ENCODE results near the gene AEBP2.
"Not testable (repeated sequence)": the region's sequence is repeated elsewhere in the genome, so short reads cannot be mapped to it uniquely, and the experiment has no call there.

AEBP2 gene, protein sequence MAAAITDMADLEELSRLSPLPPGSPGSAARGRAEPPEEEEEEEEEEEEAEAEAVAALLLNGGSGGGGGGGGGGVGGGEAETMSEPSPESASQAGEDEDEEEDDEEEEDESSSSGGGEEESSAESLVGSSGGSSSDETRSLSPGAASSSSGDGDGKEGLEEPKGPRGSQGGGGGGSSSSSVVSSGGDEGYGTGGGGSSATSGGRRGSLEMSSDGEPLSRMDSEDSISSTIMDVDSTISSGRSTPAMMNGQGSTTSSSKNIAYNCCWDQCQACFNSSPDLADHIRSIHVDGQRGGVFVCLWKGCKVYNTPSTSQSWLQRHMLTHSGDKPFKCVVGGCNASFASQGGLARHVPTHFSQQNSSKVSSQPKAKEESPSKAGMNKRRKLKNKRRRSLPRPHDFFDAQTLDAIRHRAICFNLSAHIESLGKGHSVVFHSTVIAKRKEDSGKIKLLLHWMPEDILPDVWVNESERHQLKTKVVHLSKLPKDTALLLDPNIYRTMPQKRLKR

DNA sequence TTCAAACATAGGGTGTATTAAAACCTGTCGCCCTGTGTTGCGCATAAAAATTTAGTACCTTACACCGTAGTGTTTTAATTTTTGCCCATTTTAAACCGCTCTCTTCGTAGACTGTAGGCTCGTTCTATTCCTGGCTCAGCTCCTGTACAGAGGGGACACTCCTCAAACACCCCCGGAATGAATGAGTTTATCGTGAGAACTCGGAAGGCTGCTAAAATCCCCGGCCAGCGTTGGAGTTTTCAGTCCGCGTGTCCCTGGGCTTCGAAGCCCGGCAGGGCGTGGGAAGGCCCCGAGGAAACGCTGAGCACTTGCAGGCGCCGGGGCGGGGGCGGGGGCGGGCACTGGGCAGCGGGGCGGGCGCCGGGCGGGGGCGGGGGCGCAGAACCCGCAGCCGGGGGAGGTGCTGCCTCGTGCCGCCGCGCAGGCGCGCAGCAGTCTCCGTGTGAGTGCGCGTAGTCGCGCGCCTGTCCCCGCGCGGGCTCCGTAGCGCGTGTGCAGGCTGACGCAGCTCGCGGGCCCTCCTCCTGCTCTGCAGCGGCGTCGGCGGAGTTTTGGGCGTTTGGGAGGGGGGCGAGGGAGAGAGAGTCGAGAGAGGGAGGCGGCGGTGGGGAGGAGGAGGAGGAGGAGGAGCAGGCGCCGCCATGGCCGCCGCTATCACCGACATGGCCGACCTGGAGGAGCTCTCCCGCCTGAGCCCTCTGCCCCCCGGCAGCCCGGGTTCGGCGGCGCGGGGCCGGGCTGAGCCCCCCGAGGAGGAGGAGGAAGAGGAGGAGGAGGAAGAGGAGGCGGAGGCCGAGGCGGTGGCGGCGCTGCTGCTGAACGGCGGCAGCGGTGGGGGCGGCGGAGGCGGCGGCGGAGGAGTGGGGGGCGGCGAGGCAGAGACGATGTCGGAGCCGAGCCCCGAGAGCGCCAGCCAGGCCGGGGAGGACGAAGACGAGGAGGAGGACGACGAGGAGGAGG lies at the start of gene AEBP2:
Gene AEBP2 (plus strand): TSS at position 434 of the 960 bp plus-strand sequence. CDS start 208 bp downstream, at position 642.
- peak within 1 kb of the TSS; percentile 98 for H3K27ac Mint-ChIP-seq
- intact Hi-C loops (cut with micrococcal nuclease) = loop anchor here (2.0 kb wide), 1 partner anchor 43 kb away; no protein-coding TSS in a partner anchor
- H3K9me3 Mint-ChIP-seq = peaks cover 8% of the 10 kb centered on the region
- H3K36me3 Mint-ChIP-seq (ENCODE audit: low read depth) = peaks cover 34% of the 10 kb centered on the region
- H3K27me3 Mint-ChIP-seq = peaks cover 3% of the 10 kb centered on the region
- peak within 1 kb of the TSS; percentile 99 for H3K4me3 Mint-ChIP-seq
- H3K4me1 Mint-ChIP-seq (ENCODE audit: low read depth) = peaks cover 1% of the 10 kb centered on the region

DNA sequence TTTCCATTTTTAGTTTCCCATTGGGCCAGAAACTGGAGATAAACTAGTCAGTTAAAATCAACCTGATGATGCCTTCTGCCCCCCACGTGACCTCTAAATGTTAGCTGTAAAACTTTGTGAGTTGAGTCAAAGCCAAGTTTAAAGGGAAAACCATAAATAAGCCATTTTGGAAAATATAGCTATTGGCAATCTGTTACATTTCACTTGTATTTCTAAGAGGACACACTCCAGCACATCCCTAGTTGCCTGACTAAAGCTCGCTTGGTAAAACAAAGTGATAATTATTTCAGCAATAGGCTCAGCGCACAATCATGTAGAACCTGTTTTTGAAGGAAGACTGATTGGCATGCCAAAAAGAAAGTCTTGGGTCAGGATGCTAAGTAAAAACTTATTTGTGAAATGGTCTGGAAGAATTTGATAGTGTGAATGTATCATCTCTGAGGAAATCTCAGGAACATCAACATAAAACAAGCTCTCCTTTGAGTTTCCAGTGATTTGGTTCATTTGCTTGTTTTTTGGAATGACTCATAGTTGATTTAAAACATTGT lies 49.2 kb upstream of the AEBP2 start:
- no peaks in the 10 kb centered on the region for H3K27me3 Mint-ChIP-seq
- no peaks in the 10 kb centered on the region for H3K36me3 Mint-ChIP-seq (ENCODE audit: low read depth)
- H3K27ac Mint-ChIP-seq = no peak overlapping the region
- H3K4me3 Mint-ChIP-seq = no peak overlapping the region
- intact Hi-C loops (cut with micrococcal nuclease) = no loop called here
- no peaks in the 10 kb centered on the region for H3K9me3 Mint-ChIP-seq
- no peaks in the 10 kb centered on the region for H3K4me1 Mint-ChIP-seq (ENCODE audit: low read depth)

DNA sequence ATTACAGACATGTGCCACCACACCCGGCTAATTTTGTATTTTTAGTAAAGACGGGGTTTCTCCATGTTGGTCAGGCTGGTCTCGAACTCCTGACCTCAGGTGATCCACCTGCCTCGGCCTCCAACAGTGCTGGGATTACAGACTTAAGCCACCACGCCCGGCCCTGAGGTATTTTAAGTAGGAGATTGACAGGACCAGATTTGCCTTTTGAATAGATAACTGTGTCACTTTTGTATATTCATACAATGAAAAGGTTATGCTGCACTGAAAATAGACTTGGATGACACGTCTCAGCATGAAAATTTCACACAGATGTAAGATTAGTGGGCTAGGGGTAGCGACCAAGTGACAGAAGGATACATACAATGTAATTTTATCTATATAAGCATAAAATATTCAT lies 46.6 kb upstream of the AEBP2 start:
- H3K4me1 Mint-ChIP-seq (ENCODE audit: low read depth); H3K4me3 Mint-ChIP-seq; H3K36me3 Mint-ChIP-seq (ENCODE audit: low read depth); H3K27me3 Mint-ChIP-seq; intact Hi-C loops (cut with micrococcal nuclease); H3K27ac Mint-ChIP-seq; H3K9me3 Mint-ChIP-seq: not testable (repeated sequence)

DNA sequence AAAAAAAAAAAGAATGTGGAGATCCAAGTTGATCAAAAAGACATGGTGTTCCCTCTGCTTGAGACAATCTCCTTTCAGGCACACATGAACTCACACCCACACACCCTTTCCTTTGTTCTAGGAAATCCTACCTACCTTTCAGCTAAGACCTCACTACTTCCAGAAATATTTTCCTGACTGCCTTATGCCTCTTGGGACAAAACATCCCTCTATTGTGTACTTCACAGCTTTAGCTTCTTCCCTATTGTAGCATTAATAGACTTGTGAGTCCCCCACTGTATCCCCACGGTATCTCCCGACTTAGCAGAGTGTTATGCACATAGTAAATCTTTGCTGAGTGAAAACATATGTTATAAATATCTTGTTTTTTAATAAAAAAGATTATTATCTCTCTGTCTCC lies 44.9 kb upstream of the AEBP2 start:
- no peak overlapping the region for H3K4me3 Mint-ChIP-seq
- intact Hi-C loops (cut with micrococcal nuclease) = no loop called here

DNA sequence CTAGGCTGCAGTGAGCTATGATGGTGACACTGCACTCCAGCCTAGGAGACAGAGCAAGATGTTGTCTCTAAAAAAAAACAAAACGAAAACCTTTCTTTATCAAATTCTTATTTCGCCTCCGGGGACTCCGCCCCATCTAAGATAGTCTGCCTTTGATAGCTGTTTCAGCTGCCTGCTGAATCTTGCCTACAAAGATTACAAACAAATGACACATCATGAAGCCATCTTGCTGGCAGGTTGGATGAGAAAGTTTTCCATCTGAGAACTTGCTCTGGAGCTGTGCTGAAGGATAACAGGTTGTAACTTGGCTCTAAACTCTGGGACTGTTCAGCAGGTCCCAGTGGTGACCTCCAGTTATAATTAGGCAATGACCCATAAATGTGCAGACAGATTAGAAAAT lies 41.8 kb upstream of the AEBP2 start:
- H3K4me1 Mint-ChIP-seq (ENCODE audit: low read depth) = no peaks in the 10 kb centered on the region

More for the DNA sequence above, 44.9 kb upstream of the AEBP2 start:
- H3K36me3 Mint-ChIP-seq (ENCODE audit: low read depth) = no peaks in the 10 kb centered on the region
- no peaks in the 10 kb centered on the region for H3K27me3 Mint-ChIP-seq
- no peak overlapping the region for H3K27ac Mint-ChIP-seq
- no peaks in the 10 kb centered on the region for H3K4me1 Mint-ChIP-seq (ENCODE audit: low read depth)
- H3K9me3 Mint-ChIP-seq = no peaks in the 10 kb centered on the region

DNA sequence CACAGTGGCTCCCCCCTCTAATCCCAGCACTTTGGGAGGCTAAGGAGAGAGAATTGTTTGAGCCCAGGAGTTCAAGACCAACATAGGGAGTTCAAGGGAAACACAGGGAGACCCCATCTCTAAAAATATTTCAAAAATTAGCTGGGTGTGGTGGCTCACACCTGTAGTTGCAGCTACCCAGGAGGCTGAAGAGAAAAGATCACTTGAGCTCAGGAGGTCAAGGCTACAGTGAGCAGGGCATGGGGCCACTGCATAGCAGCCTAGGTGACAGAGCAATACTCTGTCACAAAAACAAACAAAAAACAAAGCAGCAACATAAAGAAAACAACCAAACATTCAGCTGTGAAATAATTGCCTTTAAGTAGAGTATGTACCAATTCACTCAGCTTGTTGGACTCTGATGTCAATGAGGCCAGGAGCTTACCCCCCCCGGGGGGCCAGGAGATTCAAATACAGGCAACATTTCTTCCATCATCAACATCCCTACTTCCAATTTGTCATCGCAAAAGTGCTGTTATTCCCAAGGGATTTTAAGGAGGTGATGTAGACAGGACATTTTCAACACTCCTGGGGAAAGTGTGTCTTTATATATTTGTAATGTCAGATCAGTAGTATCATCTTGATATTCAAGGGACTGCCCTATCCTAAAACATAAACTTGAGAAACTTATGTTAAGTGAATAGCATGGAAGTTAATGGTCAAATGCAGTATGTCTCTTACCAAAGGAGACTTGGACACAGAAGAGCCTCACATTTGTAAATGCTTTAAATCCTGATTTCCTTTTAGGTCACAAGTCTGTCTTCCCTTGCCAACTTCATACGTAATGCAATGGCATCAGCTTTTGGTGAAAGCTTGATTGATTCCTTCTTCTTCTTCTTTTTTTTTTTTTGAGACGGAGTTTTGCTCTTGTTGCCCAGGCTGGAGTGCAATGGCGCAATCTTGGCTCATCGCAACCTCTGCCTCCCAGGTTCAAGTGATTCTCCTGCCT lies 40.6 kb upstream of the AEBP2 start:
- Mint-ChIP-seq H3K4me1 (ENCODE audit: low read depth) (no peaks in the 10 kb centered on the region), H3K27ac (no peak overlapping the region), H3K27me3 (no peaks in the 10 kb centered on the region), H3K9me3 (no peaks in the 10 kb centered on the region), H3K36me3 (ENCODE audit: low read depth) (no peaks in the 10 kb centered on the region), H3K4me3 (no peak overlapping the region)
- intact Hi-C loops (cut with micrococcal nuclease) = no loop called here

More for the DNA sequence above, 41.8 kb upstream of the AEBP2 start:
- intact Hi-C loops (cut with micrococcal nuclease) = no loop called here
- Mint-ChIP-seq H3K4me3 (no peak overlapping the region), H3K9me3 (no peaks in the 10 kb centered on the region), H3K27ac (no peak overlapping the region), H3K27me3 (no peaks in the 10 kb centered on the region), H3K36me3 (ENCODE audit: low read depth) (no peaks in the 10 kb centered on the region)

DNA sequence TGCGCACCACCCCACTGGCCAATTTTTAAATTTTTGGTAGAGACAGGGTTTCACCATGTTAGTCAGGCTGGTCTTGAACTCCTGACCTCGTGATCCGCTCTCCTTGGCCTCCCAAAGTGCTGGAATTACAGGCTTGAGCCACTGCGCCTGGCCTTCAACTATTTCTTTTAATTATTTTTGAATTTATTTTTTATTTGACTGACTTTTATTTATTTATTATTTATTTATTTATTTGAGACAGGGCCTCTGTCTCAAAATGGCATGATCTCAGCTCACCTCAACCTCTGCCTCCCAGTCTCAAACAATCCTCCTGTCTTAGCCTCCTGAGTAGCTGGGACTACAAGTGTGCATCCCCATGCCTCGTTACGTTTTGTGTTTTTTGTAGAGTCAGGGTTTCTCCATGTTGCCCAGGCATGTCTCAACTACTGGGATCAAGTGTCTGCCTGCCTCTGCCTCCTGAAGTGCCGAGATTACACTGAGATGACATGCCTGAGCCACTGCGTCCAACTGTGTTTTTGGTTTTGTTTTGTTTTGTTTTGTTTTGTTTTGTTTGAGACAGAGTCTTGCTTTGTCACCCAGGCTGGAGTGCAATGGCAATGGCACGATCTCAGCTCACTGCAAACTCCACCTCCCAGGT lies 38.5 kb upstream of the AEBP2 start:
- H3K4me3 Mint-ChIP-seq; H3K27ac Mint-ChIP-seq; H3K36me3 Mint-ChIP-seq (ENCODE audit: low read depth): not testable (repeated sequence)

DNA sequence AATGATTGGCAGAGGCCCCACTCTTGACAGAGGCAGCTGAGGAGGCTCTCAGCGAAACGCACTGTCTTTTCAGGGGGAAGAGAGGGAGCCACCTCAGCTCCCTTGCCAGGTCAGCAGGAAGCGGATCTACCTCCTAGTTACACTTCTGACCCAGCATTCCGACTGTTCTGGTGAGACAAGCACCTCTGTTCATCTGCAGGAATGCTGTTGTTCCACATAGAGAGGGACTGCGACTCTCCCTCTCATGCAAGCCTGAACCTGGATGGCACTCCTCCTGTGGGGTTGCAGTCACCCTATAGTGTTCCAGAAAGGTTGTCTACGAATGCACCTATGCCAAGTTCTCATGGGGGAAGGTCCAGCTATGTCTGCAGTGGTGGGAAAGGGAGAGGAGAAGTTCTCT lies 37.1 kb upstream of the AEBP2 start:
- no peak overlapping the region for H3K4me3 Mint-ChIP-seq
- peaks cover 9% of the 10 kb centered on the region for H3K9me3 Mint-ChIP-seq
- H3K36me3 Mint-ChIP-seq (ENCODE audit: low read depth) = no peaks in the 10 kb centered on the region
- intact Hi-C loops (cut with micrococcal nuclease) = no loop called here
- H3K27me3 Mint-ChIP-seq = no peaks in the 10 kb centered on the region
- no peak overlapping the region for H3K27ac Mint-ChIP-seq
- H3K4me1 Mint-ChIP-seq (ENCODE audit: low read depth) = no peaks in the 10 kb centered on the region

More for the DNA sequence above, 38.5 kb upstream of the AEBP2 start:
- H3K27me3 Mint-ChIP-seq; H3K4me1 Mint-ChIP-seq (ENCODE audit: low read depth); H3K9me3 Mint-ChIP-seq; intact Hi-C loops (cut with micrococcal nuclease): not testable (repeated sequence)

DNA sequence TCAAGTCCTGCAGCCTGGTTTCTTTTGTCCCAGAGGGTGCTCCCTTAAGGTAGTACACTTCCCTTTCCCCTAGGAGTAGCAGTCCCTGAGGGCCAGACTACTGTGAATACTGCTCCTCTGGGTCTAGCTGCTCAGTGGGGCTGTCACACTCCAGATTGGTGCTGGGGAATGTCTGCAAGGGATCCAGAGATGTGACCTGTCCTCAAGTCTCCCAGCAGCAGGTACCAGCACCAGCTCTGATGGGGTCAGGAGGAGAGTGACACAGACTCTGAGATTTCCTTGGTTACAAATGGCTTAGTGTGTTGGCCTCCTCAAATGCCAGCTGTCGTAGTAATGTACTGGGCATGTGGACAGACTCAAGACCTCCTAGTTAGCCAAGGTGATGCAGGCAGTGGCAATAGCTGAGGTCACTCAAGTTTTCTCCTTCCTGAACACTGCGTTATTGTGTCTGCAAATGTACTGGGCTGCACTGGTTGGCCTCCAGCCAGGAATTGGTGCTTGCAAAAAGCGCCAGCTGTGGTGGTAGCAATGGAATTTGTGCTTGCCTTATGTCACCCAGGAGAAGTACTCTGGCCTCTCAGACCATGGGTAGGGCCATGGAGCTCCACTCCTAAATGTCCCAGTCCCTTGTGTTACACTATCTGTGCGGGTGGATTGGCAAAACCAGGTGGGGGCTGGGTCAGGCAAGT lies 36.4 kb upstream of the AEBP2 start:
- Mint-ChIP-seq H3K4me3 (no peak overlapping the region), H3K27me3 (no peaks in the 10 kb centered on the region), H3K4me1 (ENCODE audit: low read depth) (no peaks in the 10 kb centered on the region), H3K36me3 (ENCODE audit: low read depth) (no peaks in the 10 kb centered on the region), H3K27ac (no peak overlapping the region), H3K9me3 (peaks cover 9% of the 10 kb centered on the region)
- intact Hi-C loops (cut with micrococcal nuclease) = no loop called here

DNA sequence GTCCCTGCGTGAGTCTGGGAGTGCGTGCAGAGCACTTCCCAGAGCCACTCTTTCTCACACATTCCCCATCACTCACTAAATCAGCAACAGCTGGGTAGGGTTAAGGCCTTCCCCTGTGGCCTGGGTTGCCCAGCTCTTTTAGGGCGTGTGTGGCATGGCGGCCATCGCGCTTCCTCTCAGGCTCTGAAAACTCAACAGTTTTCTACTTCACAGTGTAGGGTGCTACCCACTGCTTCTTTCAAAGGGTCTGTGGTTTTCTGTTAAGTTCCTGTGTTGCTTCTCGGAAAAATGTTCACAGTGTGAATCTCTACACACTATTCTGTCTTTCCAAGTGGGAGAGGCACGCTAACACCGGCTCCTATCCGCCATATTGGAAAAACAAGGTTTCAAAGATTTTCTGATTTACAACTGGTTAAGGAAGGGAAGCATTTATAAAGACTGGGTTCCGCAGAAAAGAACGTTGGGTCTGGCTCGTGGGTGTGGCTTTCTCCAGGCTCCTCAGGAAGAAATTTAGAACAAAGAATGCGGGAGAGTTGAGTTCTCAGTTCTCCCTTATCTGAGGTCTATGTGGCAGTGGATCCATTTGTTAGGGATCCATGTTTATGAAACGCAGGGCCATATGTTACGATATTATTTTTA lies 34.9 kb upstream of the AEBP2 start:
- Mint-ChIP-seq H3K27ac (no peak overlapping the region), H3K4me3 (no peak overlapping the region), H3K36me3 (ENCODE audit: low read depth) (no peaks in the 10 kb centered on the region), H3K27me3 (no peaks in the 10 kb centered on the region), H3K4me1 (ENCODE audit: low read depth) (no peaks in the 10 kb centered on the region), H3K9me3 (peaks cover 9% of the 10 kb centered on the region)
- intact Hi-C loops (cut with micrococcal nuclease) = no loop called here

DNA sequence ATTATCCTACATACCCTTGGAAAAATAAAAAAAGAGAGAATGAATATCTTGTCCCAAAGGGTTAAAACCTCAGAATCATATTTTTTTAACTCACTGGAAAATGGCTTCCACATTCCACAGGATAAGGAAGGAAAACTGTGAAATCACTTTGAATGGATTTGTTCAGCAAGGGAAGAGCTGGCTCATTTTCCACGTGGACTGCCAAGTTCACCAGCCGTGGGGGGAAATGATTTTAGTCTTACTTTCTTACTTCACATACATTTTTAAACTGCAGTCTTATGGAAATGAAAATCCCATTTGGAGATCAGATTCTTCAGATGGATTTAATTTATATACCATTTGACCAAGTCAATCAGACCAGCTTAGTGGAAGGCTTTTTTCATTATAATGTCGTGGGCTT lies 29.9 kb upstream of the AEBP2 start:
- H3K4me1 Mint-ChIP-seq (ENCODE audit: low read depth) = no peaks in the 10 kb centered on the region
- H3K27me3 Mint-ChIP-seq = no peaks in the 10 kb centered on the region
- intact Hi-C loops (cut with micrococcal nuclease) = no loop called here
- no peak overlapping the region for H3K27ac Mint-ChIP-seq
- H3K36me3 Mint-ChIP-seq (ENCODE audit: low read depth) = no peaks in the 10 kb centered on the region
- H3K9me3 Mint-ChIP-seq = peaks cover 3% of the 10 kb centered on the region
- no peak overlapping the region for H3K4me3 Mint-ChIP-seq

DNA sequence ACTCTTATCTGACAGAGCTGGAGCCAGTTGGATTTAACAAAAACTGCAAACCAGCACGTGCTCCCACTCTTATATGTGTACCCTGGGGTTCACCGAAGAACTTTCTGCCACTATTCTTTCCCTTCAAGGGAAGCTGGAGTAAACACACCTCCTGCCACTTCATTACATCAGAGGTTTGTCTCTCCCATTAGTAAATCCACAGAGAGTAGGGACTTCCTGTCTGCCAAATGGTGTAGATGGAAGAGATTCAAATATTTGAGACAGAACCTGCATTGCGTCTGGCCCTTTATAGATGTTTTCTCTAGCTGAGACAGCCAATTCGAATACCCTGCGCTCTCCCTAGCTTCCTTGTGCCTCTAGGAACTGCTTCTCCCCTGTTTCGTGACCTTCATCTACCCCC lies 29.1 kb upstream of the AEBP2 start:
- no peaks in the 10 kb centered on the region for H3K27me3 Mint-ChIP-seq
- H3K27ac Mint-ChIP-seq = no peak overlapping the region
- H3K36me3 Mint-ChIP-seq (ENCODE audit: low read depth) = no peaks in the 10 kb centered on the region
- no peaks in the 10 kb centered on the region for H3K9me3 Mint-ChIP-seq
- H3K4me3 Mint-ChIP-seq = no peak overlapping the region
- H3K4me1 Mint-ChIP-seq (ENCODE audit: low read depth) = no peaks in the 10 kb centered on the region
- intact Hi-C loops (cut with micrococcal nuclease) = no loop called here
